GM12874 (cell line): ENCODE data around the gene TOPBP1.

ENCODE experiments used
- CTCF ChIP-seq: IDR thresholded peaks from 2 replicates; pipeline ENCODE4 v1.5.1; 2011; ENCODE audit warnings: low read depth, mild to moderate bottlenecking, control low read depth, low read length, moderate library complexity; ENCODE audit not compliant: insufficient read depth

The TOPBP1 gene

GRCh38 chr3:133573629-133574194 is 88.0 kb downstream of the TOPBP1 start, which contains the start of gene CDV3:
Gene CDV3, plus strand, starts transcription at chr3:133573686. Its CDS starts 359 bp downstream, at chr3:133574045.
- TF ChIP-seq CTCF = no peak

- TF ChIP-seq CTCF = no peak
Measured at GRCh38 chr3:133573054-133573628, 88.6 kb downstream of the TOPBP1 start.

GRCh38 chr3:133572158-133573053 is 89.3 kb downstream of the TOPBP1 start:
- TF ChIP-seq CTCF = no peak

- TF ChIP-seq CTCF = no peak
Measured at GRCh38 chr3:133570937-133571320, 90.8 kb downstream of the TOPBP1 start.

GRCh38 chr3:133570139-133570936 is 91.4 kb downstream of the TOPBP1 start:
- TF ChIP-seq CTCF = no peak

GRCh38 chr3:133568294-133569014 is 93.3 kb downstream of the TOPBP1 start:
- no peak for TF ChIP-seq CTCF
